ENCODE measurements around the gene PMPCA.

PMPCA gene

DNA sequence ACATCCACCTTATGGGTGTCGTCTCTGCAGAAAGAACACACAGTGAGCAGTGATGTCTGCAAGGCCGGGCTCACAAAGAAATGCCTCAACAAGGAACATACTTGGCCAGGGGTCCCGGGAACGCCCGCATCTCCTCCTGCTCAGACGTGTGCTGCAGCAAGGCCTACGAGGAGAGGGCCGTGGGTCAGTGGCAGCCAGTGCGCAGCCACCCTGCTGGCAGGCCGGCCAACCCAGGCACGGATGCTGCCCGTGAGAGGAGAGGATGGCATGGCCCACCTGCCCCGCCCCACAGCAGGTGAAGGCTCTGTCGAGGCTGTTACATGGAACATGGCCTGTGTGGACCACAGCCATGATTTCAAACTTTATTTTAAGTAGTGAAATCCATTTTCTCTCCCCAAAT lies 53.1 kb downstream of the PMPCA start:
- DNase-seq = no peak

DNA sequence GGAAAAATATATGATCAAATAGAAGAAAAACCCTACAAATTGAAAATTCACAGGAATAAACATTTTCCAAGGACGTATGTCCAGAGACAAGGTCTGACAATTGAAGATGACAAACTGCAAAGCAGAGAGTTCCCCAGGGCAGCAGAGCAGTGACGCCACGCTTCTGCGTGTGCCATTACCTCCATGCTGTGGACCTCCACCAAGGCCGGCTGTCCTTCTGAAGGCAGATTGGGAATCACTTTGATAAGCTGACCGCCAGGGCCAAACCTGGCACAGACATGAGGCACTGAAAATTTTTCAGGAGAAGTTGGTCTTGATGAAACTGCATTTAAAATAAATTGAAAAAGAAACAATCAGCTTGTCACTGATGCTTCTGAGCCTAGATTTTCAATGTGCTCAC lies 53.8 kb downstream of the PMPCA start:
- no peak for DNase-seq

DNA sequence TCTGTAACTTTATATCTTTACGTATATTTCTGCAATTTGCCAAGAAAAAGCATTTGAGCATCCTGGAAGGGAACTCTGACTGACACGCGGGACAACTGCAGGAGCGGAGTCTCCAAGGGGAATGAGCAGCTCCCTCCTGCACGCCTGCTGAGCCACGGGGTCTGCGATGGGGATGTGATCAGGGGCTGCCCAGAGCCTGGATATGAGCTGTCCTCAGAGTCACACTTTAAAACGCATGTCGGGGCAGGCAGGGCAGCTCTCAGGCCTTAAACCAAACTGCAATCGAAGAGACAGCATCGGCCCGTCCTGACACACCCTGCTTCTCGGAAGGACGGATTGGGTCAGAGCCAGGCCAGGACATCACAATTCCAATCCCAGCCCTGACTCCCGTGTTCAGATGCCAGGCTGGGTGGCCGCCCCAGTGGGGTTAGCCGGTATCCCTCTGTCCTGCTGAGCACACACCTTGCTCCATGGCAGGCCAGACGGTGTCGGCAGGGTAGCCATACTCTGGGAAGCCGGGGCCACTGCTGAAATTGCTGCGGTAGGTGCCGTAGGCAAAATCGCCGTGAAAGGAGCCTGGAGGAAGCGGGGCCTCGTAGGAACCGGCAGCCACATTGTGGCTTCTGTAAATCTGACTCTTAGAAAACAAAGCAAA lies 55.2 kb downstream of the PMPCA start:
- no peak for DNase-seq

DNA sequence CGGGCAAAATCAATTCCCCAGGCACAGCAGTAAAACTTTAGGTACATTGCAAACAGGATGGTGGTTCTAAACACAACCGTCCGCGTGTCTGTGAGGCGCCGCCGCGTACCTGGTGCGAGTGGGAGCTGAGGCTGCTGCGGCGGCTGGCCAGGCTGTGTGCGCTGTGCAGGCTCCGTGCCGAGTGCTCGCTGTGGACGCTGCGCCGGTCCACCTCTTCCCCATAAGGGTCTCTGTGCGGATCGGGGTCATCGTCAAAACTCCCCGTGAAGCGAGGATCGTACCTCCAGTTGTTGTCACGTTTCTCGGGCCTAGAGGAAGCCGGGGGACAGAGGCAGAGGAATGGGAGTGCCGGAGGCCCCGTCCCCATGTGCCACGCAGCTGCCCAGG lies 55.7 kb downstream of the PMPCA start:
- DNase-seq = no peak

DNA sequence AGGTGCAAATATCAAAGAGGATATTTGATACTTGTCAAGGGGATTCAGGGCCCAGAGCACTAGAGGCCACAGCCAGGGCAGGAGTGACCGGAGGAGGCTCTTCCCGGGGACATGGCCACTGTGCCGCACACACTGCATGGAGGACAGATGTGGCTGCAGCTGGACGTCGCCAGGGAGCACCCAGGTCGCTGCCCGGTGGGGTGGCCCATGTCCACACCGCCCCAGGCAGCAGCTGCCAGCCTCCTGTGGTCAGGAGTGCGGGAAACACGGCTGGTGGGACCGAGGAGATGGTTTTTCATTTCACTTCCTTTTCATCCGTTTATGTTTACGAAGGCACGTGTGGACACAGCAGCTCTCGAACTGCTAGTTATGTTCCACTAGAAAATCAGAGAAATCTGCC lies 57.3 kb downstream of the PMPCA start:
- DNase-seq = no peak

DNA sequence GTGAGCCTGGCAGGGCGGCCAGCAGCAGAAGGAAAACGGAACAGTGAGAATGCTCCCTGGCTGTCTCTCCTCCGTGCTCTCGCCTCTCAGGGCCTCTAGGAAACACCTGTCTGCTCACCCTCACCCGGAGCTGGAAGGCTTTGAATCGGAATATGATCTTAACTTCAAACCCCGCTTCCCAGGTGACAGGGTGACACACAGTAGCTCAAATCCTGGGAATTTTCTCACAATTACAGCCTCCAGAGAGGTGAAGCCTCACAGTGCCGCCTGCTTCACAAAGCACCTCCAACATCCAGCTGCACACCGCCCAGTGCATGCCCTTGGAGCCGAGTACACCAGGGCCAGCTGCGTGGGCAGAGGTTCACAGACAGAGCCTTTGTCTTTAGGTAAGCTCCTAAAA lies 59.9 kb downstream of the PMPCA start:
- DNase-seq = no peak

DNA sequence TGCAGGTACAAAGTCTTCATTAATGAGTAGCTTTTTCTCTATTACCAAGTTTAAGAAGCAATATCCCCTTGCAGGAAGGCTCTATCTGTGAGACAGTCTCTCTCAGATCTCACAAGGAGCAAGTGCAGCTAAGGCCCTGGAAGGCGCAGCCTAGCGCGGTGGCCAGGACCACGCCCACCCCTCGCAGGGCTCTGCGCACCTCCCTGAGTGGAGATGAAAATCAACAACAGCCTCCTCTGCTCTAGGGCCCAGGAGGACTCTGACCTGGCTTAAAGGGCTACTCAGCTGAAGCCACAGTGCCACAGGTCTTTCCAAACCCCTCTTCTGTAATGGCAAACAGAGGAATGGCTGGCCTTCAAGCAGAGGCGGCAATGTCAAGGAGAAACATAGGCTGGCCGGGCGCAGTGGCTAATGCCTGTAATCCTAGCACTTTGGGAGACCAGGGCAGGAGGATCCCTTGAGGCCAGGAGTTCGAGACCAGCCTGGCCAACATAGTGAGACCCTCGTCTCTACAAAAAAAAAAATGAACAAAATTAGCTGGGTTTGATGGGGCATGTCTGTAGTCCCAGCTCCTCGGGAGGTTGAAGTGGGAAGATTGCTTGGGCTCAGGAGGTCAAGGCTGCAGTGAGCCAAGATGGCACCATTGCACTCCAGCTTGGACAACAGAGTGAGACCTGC lies 60.5 kb downstream of the PMPCA start:
- no peak for DNase-seq

DNA sequence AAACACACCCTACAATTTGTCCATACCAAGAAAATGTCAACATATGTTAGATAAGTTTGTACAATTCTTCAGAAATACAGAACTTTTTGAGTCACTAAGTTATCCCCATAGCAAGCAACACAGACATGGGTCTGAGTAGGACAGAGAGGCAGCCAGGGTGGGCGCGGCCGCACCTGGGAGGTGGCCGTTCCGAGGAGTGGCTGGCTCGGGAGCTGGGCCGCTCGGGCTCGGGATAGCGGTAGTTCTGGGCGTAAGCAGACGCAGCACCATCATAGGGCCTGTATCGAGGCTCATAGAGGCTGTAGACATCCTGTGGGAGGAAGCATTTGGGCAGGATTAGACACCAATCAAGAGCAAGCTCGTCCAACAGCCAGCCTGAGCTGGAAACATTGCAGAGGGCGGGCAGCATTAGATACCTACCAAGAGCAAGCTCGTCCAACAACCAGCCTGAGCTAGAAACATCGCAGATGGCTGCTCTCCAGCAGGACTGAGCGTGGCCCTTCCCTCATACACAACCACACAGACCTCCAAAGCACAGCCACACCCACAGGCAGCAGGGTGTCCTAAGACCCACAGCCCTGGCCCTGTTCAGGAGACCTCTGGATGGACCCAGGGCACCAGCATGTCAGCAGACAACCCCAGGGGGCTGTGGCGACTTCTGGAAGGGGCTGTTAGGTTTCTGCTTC lies 61.5 kb downstream of the PMPCA start:
- DNase-seq = no peak

DNA sequence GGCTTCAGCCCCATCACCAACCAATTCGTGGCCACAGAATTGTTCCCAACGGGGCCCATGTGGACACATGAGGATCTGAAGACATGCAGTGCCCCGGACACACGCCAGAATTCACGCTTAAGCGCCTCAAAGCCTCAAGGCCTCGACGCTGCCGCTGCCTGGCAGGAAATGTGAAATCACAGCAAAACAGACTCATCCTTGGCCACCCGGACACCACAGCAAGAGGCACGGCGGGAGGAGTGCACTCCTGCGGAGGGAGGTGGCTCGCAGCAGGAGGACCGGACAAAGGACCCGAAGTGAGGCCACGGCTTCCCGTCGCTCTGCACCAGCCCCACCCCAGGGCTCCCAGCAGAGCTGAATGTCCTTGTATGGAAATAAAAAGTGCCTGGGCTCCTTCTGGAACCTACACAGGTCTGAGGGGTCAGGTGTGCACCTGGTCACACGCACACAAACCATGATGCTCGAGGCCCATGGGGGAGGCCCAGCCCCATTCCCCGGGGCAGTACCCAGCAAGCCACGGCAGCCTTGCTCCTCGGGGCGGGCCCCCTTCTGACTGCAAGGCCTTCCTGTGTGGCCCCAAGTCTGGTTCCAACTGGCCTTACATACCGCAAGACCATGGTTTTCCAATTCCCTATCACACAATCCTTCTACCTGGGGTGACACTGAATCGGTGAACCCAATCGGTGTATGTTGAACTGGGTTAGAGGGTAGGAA lies 62.3 kb downstream of the PMPCA start:
- DNase-seq = no peak

DNA sequence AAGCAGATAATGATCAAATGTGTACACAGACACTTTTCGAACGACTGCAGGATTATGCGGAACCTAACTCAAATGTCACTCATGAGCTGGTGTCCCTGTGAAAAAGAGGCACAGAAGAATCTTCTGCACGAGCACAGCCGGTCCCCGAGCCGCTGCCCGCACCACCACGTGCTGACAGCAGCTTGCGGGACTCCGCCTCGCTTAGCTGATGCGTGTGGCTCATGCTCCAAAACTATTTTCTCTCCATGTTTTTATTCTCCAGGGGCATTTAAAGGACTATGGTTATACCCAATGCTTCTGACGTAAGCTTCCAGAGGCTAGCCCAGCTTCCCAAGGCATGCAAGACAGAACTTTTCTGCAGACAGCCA lies 62.9 kb downstream of the PMPCA start:
- no peak for DNase-seq
